Trophoblast cell (in vitro differentiated cells and primary cell): ENCODE measurements around the gene CHRNA10. TPM values are rescaled to one million over a fixed set of nuclear protein-coding genes. Genes with fewer than 3 reads are reported as not detected.

ENCODE experiments used
- DNase-seq, 2 donors: peaks; one replicate each; pipeline ENCODE4 v3.0.0-alpha.2; 2016
- H2AFZ ChIP-seq: 2 replicates; pipeline ENCODE4 v1.6.1; 2013; ENCODE audit warnings: low read length, moderate library complexity, mild to moderate bottlenecking; ENCODE audit not compliant: insufficient read depth, poor library complexity
- H2AK5ac ChIP-seq: 2 replicates; pipeline ENCODE4 v1.6.1; 2013; ENCODE audit warnings: mild to moderate bottlenecking, low read length
- H2BK120ac ChIP-seq: 2 replicates; pipeline ENCODE4 v1.6.1; 2013; ENCODE audit warnings: low read length, mild to moderate bottlenecking, moderate library complexity; ENCODE audit not compliant: insufficient read depth, poor library complexity
- H2BK12ac ChIP-seq: 2 replicates; pipeline ENCODE4 v1.6.1; 2013; ENCODE audit warnings: mild to moderate bottlenecking, low read length, moderate library complexity
- H2BK5ac ChIP-seq: 2 replicates; pipeline ENCODE4 v1.6.1; 2013; ENCODE audit warnings: low read length, low read depth, moderate library complexity, mild to moderate bottlenecking; ENCODE audit not compliant: poor library complexity
- H3K14ac ChIP-seq: 2 replicates; pipeline ENCODE4 v1.6.1; 2013; ENCODE audit warnings: mild to moderate bottlenecking, low read length
- H3K18ac ChIP-seq: 2 replicates; pipeline ENCODE4 v1.6.1; 2013; ENCODE audit warnings: mild to moderate bottlenecking, low read length
- H3K23ac ChIP-seq: 2 replicates; pipeline ENCODE4 v1.6.1; 2013; ENCODE audit warnings: low read length
- H3K27ac ChIP-seq: 2 replicates; pipeline ENCODE4 v1.5.1; 2013; ENCODE audit warnings: low read depth, mild to moderate bottlenecking, inconsistent platforms, low read length, moderate library complexity
- H3K27me3 ChIP-seq: 2 replicates; pipeline ENCODE4 v1.6.1; 2013; ENCODE audit warnings: inconsistent platforms, mild to moderate bottlenecking, low read length, moderate library complexity; ENCODE audit not compliant: insufficient read depth
- H3K36me3 ChIP-seq, 2 experiments: 1 replicate in 1 of 2; 2 replicates in 1 of 2; pipeline ENCODE4 v1.6.1; 2013; ENCODE audit warnings: low read length in 2 of 2, mild to moderate bottlenecking in 2 of 2, moderate library complexity in 1 of 2; ENCODE audit not compliant: insufficient read depth in 2 of 2, control insufficient read depth in 1 of 2
- H3K4ac ChIP-seq: 2 replicates; pipeline ENCODE4 v1.6.1; 2013; ENCODE audit warnings: low read depth, mild to moderate bottlenecking, low read length, moderate library complexity
- H3K4me1 ChIP-seq, 2 experiments: 1 replicate in 1 of 2; 2 replicates in 1 of 2; pipeline ENCODE4 v1.6.1; 2013; ENCODE audit warnings: low read length in 2 of 2, mild to moderate bottlenecking in 2 of 2, moderate library complexity in 1 of 2; ENCODE audit not compliant: insufficient read depth in 2 of 2, control insufficient read depth in 1 of 2
- H3K4me2 ChIP-seq: 2 replicates; pipeline ENCODE4 v1.6.1; 2013; ENCODE audit warnings: inconsistent platforms, mild to moderate bottlenecking, low read length, moderate library complexity
- H3K4me3 ChIP-seq: 2 replicates; pipeline ENCODE4 v1.5.1; 2013; ENCODE audit warnings: mild to moderate bottlenecking, low read depth, low read length, inconsistent platforms
- H3K79me1 ChIP-seq: one replicate; pipeline ENCODE4 v1.6.1; 2013; ENCODE audit warnings: low read length
- H3K79me2 ChIP-seq: 2 replicates; pipeline ENCODE4 v1.6.1; 2013; ENCODE audit warnings: low read length, mild to moderate bottlenecking; ENCODE audit not compliant: control insufficient read depth, insufficient read depth, poor library complexity
- H3K9ac ChIP-seq: 2 replicates; pipeline ENCODE4 v1.6.1; 2013; ENCODE audit warnings: mild to moderate bottlenecking, low read length
- H3K9me3 ChIP-seq: 2 replicates; pipeline ENCODE4 v1.6.1; 2013; ENCODE audit warnings: low read depth, mild to moderate bottlenecking, control low read depth, inconsistent platforms, low read length; ENCODE audit not compliant: insufficient read depth
- H4K12ac ChIP-seq: 2 replicates; pipeline ENCODE4 v1.6.1; 2013; ENCODE audit warnings: low read depth, mild to moderate bottlenecking, low read length, moderate library complexity
- H4K8ac ChIP-seq: 2 replicates; pipeline ENCODE4 v1.6.1; 2013; ENCODE audit warnings: low read depth, mild to moderate bottlenecking, low read length, moderate library complexity
- H4K91ac ChIP-seq: one replicate; pipeline ENCODE4 v1.6.1; 2013; ENCODE audit warnings: low read depth, mild to moderate bottlenecking, low read length, moderate library complexity
- WGBS: extraction: QIAGEN DNeasy Blood & Tissue Kit; methylation state at CpG from one replicate; pipeline ENCODE4 v1.1.7; 2013; ENCODE audit warnings: missing lambda C conversion rate; ENCODE audit not compliant: insufficient read length, insufficient coverage; ENCODE audit errors: extremely low coverage; 5-methylcytosine and 5-hydroxymethylcytosine counted together
- polyA plus RNA-seq: library from polyadenylated mRNA; stranded (reverse); fragments of 200-250 nt; gene quantifications from 2 replicates; pipeline ENCODE4 v1.2.3, GENCODE V29; 2013

CHRNA10 gene, protein sequence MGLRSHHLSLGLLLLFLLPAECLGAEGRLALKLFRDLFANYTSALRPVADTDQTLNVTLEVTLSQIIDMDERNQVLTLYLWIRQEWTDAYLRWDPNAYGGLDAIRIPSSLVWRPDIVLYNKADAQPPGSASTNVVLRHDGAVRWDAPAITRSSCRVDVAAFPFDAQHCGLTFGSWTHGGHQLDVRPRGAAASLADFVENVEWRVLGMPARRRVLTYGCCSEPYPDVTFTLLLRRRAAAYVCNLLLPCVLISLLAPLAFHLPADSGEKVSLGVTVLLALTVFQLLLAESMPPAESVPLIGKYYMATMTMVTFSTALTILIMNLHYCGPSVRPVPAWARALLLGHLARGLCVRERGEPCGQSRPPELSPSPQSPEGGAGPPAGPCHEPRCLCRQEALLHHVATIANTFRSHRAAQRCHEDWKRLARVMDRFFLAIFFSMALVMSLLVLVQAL
- 0.63 and 0.72 TPM in 2 replicates for polyA plus RNA-seq

- H3K9me3 ChIP-seq, result peaks cover 3% of the 10 kb centered on the region
- no peak within 1 kb of the TSS for H3K27ac ChIP-seq
- no peak within 1 kb of the TSS for H2AFZ ChIP-seq
- H2BK5ac ChIP-seq, result no peak within 1 kb of the TSS
- DNase-seq, result no peak
- H2BK120ac ChIP-seq, result no peak within 1 kb of the TSS
- peaks cover 5% of the 10 kb centered on the region for H3K79me1 ChIP-seq
- no peak within 1 kb of the TSS for H3K9ac ChIP-seq
- no peak within 1 kb of the TSS for H2AK5ac ChIP-seq
- H3K4me2 ChIP-seq, result no peak within 1 kb of the TSS
- H2BK12ac ChIP-seq, result no peak within 1 kb of the TSS
- peaks cover 44 to 57% of the 10 kb centered on the region in 2 experiments for H3K36me3 ChIP-seq
- H3K79me2 ChIP-seq, result no peaks in the 10 kb centered on the region
- H3K27me3 ChIP-seq, result no peaks in the 10 kb centered on the region
- no peak within 1 kb of the TSS for H4K12ac ChIP-seq
- no peak within 1 kb of the TSS for H4K8ac ChIP-seq
- no peak within 1 kb of the TSS for H3K23ac ChIP-seq
- H3K18ac ChIP-seq, result no peak within 1 kb of the TSS
- no CpG with 5 or more reads among the region's 9 CpGs for WGBS
- peaks cover 4 to 10% of the 10 kb centered on the region in 2 experiments for H3K4me1 ChIP-seq
- no peak within 1 kb of the TSS for H3K4ac ChIP-seq
- no peak within 1 kb of the TSS for H4K91ac ChIP-seq
- no peak within 1 kb of the TSS for H3K14ac ChIP-seq
- H3K4me3 ChIP-seq, result no peak within 1 kb of the TSS
Observed at GRCh38 chr11:3671334-3672254, at the start of gene CHRNA10. Gene CHRNA10 (minus strand): TSS chr11:3671384. CDS start chr11:3671312, 72 bp downstream.

DNA sequence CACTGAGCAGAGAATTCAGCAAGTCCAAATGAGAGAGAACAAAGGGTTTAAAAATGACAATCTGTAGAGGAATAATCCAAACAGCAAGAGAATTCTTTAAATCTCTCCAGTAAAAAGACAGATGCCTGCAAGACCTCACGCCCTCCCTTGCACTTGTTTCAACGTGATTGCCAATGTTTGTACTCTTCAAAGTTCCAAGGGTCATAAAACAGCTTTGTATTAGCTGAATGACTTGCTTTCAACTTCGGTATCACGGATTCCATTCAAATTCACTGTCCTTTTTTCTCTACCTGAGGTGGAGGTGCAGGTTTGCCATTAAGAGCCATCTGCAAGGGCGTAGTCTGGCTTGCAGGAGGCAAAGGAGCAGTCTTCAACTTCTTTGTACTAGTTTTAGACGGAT, 41.1 kb upstream of the CHRNA10 start:
- H4K91ac ChIP-seq, result no peak overlapping the region
- peaks cover 1% of the 10 kb centered on the region for H3K9me3 ChIP-seq
- no peak for DNase-seq
- H3K79me2 ChIP-seq, result no peaks in the 10 kb centered on the region
- no peak overlapping the region for H2BK5ac ChIP-seq
- no peak overlapping the region for H3K27ac ChIP-seq
- H2BK12ac ChIP-seq, result no peak overlapping the region
- H4K8ac ChIP-seq, result no peak overlapping the region
- no peaks in the 10 kb centered on the region for H3K4me1 ChIP-seq
- H2BK120ac ChIP-seq, result no peak overlapping the region
- peaks cover 29 to 38% of the 10 kb centered on the region in 2 experiments for H3K36me3 ChIP-seq
- no peak overlapping the region for H2AFZ ChIP-seq
- no peak overlapping the region for H3K4ac ChIP-seq
- H3K79me1 ChIP-seq, result no peaks in the 10 kb centered on the region
- no peak overlapping the region for H3K4me3 ChIP-seq
- H3K4me2 ChIP-seq, result no peak overlapping the region
- H3K18ac ChIP-seq, result no peak overlapping the region
- H3K23ac ChIP-seq, result no peak overlapping the region
- no CpG with 5 or more reads among the region's 6 CpGs for WGBS
- H2AK5ac ChIP-seq, result no peak overlapping the region
- no peaks in the 10 kb centered on the region for H3K27me3 ChIP-seq
- H3K9ac ChIP-seq, result no peak overlapping the region
- no peak overlapping the region for H4K12ac ChIP-seq
- H3K14ac ChIP-seq, result no peak overlapping the region

- Histone ChIP-seq H3K4me3 (no peak overlapping the region), H3K4me2 (no peak overlapping the region), H3K79me1 (no peaks in the 10 kb centered on the region), H3K18ac (no peak overlapping the region), H3K4ac (no peak overlapping the region), H3K9me3 (peaks cover 1% of the 10 kb centered on the region), H3K27me3 (no peaks in the 10 kb centered on the region), H4K8ac (no peak overlapping the region), H4K12ac (no peak overlapping the region), H3K79me2 (no peaks in the 10 kb centered on the region), H3K23ac (no peak overlapping the region), H3K14ac (no peak overlapping the region), H2AFZ (no peak overlapping the region), H4K91ac (no peak overlapping the region), H3K27ac (no peak overlapping the region), H2BK120ac (no peak overlapping the region), H2BK12ac (no peak overlapping the region), H3K9ac (no peak overlapping the region), H2BK5ac (no peak overlapping the region), H3K4me1 (no peaks in the 10 kb centered on the region), H3K36me3 (peaks cover 27 to 34% of the 10 kb centered on the region in 2 experiments), H2AK5ac (no peak overlapping the region)
- WGBS, result no CpG with 5 or more reads among the region's 4 CpGs
- DNase-seq, result no peak
Observed at GRCh38 chr11:3710485-3711259, 39.5 kb upstream of the CHRNA10 start.

GRCh38 chr11:3709977-3710376, 38.8 kb upstream of the CHRNA10 start:
- WGBS, result no CpG with 5 or more reads among the region's 1 CpG
- no peak overlapping the region for H2AK5ac ChIP-seq

More at GRCh38 chr11:3709977-3710376, 38.8 kb upstream of the CHRNA10 start:
- no peak overlapping the region for H3K4me2 ChIP-seq
- no peak overlapping the region for H3K9ac ChIP-seq
- H3K27ac ChIP-seq, result no peak overlapping the region
- H4K12ac ChIP-seq, result no peak overlapping the region
- no peak overlapping the region for H3K18ac ChIP-seq
- no peak overlapping the region for H2BK12ac ChIP-seq
- no peaks in the 10 kb centered on the region for H3K27me3 ChIP-seq
- no peak overlapping the region for H3K23ac ChIP-seq
- H2BK120ac ChIP-seq, result no peak overlapping the region
- H3K9me3 ChIP-seq, result peaks cover 1% of the 10 kb centered on the region
- no peak overlapping the region for H2AFZ ChIP-seq
- H3K36me3 ChIP-seq, result peaks cover 21 to 32% of the 10 kb centered on the region in 2 experiments
- no peaks in the 10 kb centered on the region for H3K79me1 ChIP-seq
- H3K4ac ChIP-seq, result no peak overlapping the region
- H4K91ac ChIP-seq, result no peak overlapping the region
- no peak overlapping the region for H2BK5ac ChIP-seq
- H3K4me1 ChIP-seq, result no peaks in the 10 kb centered on the region
- no peak overlapping the region for H3K14ac ChIP-seq
- H4K8ac ChIP-seq, result no peak overlapping the region
- no peak for DNase-seq
- H3K4me3 ChIP-seq, result no peak overlapping the region
- no peaks in the 10 kb centered on the region for H3K79me2 ChIP-seq
